K562 (cell line): ENCODE results near the gene CCNK. TPM values are rescaled to one million over a fixed set of nuclear protein-coding genes. Genes with fewer than 3 reads are reported as not detected.

Experiments
- ATAC-seq: fragments of 200-7000 bp; cut with Tn5 transposase; 3 replicates; pipeline ENCODE4 v1.9.1; 2020; ENCODE audit warnings: moderate library complexity
- BruUV-seq: library from RNA; stranded (reverse); fragments of 400-500 nt; replicated peaks from 2 replicates; lab custom pipeline; 2021; lab: Mats Ljungman, UMichigan
- CTCF ChIA-PET: fragments of 300-600 bp; formaldehyde crosslinking; extraction: SDS; loops from one replicate; lab custom pipeline; 2021; ENCODE audit warnings: low intra/inter-chr PET ratio; lab: Yijun Ruan, JAX
- POLR2A ChIA-PET: fragments of 300-600, 350-650 bp; sonication (Branson Sonifier 250); formaldehyde crosslinking; extraction: SDS; loops from one replicate; lab custom pipeline; 2021; ENCODE audit warnings: antibody characterized with exemption, inconsistent platforms; lab: Yijun Ruan, JAX
- DNase-seq, 4 experiments: peaks; one replicate each; pipeline versions ENCODE4 v3.0.0 to v3.0.0-alpha.2; 2011 to 2018; ENCODE audit warnings: low spot score in 3 of 4, mixed read lengths in 3 of 4; ENCODE audit errors: extremely low read depth in 1 of 4
- FAIRE-seq: peaks from 2 replicates; lab custom pipeline; 2011; peaks lifted over from hg19 to GRCh38; lab: Jason Lieb, UNC
- H2AFZ ChIP-seq: 2 replicates; pipeline ENCODE4 v1.6.0; 2011; ENCODE audit warnings: low read depth, low read length, control low read depth, inconsistent platforms
- H3K27ac ChIP-seq: fragments of 200-600 bp; 3 replicates; pipeline ENCODE4 v1.8.0; 2011; ENCODE audit warnings: low read depth, mild to moderate bottlenecking, control low read depth, inconsistent platforms, low read length, moderate library complexity, mixed read lengths; ENCODE audit errors: extremely low read depth
- H3K27me3 ChIP-seq, 2 experiments: fragments of 300-600 bp in 1 of 2; 2 replicates in 1 of 2; 3 replicates in 1 of 2; pipeline versions ENCODE4 v1.6.0 to v1.8.0; 2011; ENCODE audit warnings: inconsistent platforms in 2 of 2, low read length in 2 of 2, mild to moderate bottlenecking in 1 of 2, mixed read lengths in 1 of 2, moderate library complexity in 1 of 2; ENCODE audit not compliant: control insufficient read depth in 2 of 2, insufficient read depth in 2 of 2
- H3K36me3 ChIP-seq: fragments of 300-600 bp; 3 replicates; pipeline ENCODE4 v1.8.0; 2011; ENCODE audit warnings: mild to moderate bottlenecking, low read length, inconsistent platforms; ENCODE audit not compliant: control insufficient read depth, insufficient read depth
- H3K4me1 ChIP-seq, 2 experiments: fragments of 200-600 bp in 1 of 2; replicated peaks in 1 of 2; 2 replicates in 1 of 2; 3 replicates in 1 of 2; pipeline versions ENCODE4 v1.5.1 to v1.8.0; 2011; ENCODE audit warnings: inconsistent platforms in 2 of 2, low read length in 2 of 2, mild to moderate bottlenecking in 1 of 2, mixed read lengths in 1 of 2, moderate library complexity in 1 of 2; ENCODE audit not compliant: control insufficient read depth in 2 of 2, insufficient read depth in 2 of 2
- H3K4me2 ChIP-seq: 2 replicates; pipeline ENCODE4 v1.6.1; 2011; ENCODE audit warnings: low read length, control low read depth, inconsistent platforms, mixed read lengths; ENCODE audit not compliant: insufficient read depth
- H3K4me3 ChIP-seq: fragments of 200-600 bp; sonication (generic), shearing (Covaris generic); 2 replicates; pipeline ENCODE4 v1.5.1; 2016; ENCODE audit warnings: control low read depth, inconsistent platforms
- H3K79me2 ChIP-seq: fragments of 200-600 bp; 3 replicates; pipeline ENCODE4 v1.8.0; 2011; ENCODE audit warnings: low read length, inconsistent platforms; ENCODE audit not compliant: control insufficient read depth, insufficient read depth
- H3K9ac ChIP-seq, 2 experiments: 2 replicates each; pipeline versions ENCODE4 v1.6.0 to v1.6.1; 2011; ENCODE audit warnings: low read depth in 2 of 2, low read length in 2 of 2, control low read depth in 1 of 2, inconsistent platforms in 1 of 2, mild to moderate bottlenecking in 1 of 2, mixed read lengths in 1 of 2; ENCODE audit not compliant: insufficient read depth in 1 of 2
- H3K9me1 ChIP-seq: one replicate; pipeline ENCODE4 v1.6.0; 2011; ENCODE audit warnings: inconsistent platforms, mild to moderate bottlenecking, low read length, moderate library complexity; ENCODE audit not compliant: control insufficient read depth, insufficient read depth
- H3K9me3 ChIP-seq: replicated peaks from 2 replicates; pipeline ENCODE4 v1.5.1; 2011; ENCODE audit warnings: low read depth, low read length, inconsistent platforms; ENCODE audit not compliant: control insufficient read depth, insufficient read depth
- H4K20me1 ChIP-seq: replicated peaks from 2 replicates; pipeline ENCODE4 v1.6.1; 2011; ENCODE audit warnings: low read length, inconsistent platforms, mixed read lengths; ENCODE audit not compliant: control insufficient read depth, insufficient read depth
- BRD4 ChIP-seq: fragments of 200-600 bp; sonication (generic); IDR thresholded peaks from 2 replicates; pipeline ENCODE4 v1.6.1; 2017; ENCODE audit warnings: inconsistent platforms
- CBFB ChIP-seq: sonication (generic); formaldehyde crosslinking; IDR thresholded peaks from 2 replicates; pipeline ENCODE4 v1.4.0; 2020; ENCODE audit warnings: mild to moderate bottlenecking, missing genetic modification reagents
- CEBPB ChIP-seq: fragments of 450-650 bp; IDR thresholded peaks from 2 replicates; pipeline ENCODE4 v1.6.1; 2016; ENCODE audit warnings: missing genetic modification characterization, missing compliant biosample characterization
- HDAC8 ChIP-seq: fragments of 450-650 bp; IDR thresholded peaks from 2 replicates; pipeline ENCODE4 v1.6.1; 2016; ENCODE audit warnings: mild to moderate bottlenecking, missing genetic modification characterization, moderate library complexity, missing compliant biosample characterization
- SREBF2 ChIP-seq: sonication (generic); formaldehyde crosslinking; IDR thresholded peaks from 2 replicates; pipeline ENCODE4 v1.4.0; 2020; ENCODE audit warnings: mild to moderate bottlenecking, missing genetic modification reagents
- ZC3H11A ChIP-seq: IDR thresholded peaks from 2 replicates; pipeline ENCODE4 v1.6.1; 2012; ENCODE audit warnings: low read depth, low read length, improper control_type of control experiment
- ZNF253 ChIP-seq: fragments of 250-450 bp; sonication (Bioruptor Pico); conservative IDR thresholded peaks from 2 replicates; pipeline ENCODE4 v1.6.1; 2021; ENCODE audit warnings: mild to moderate bottlenecking
- WGBS: fragments of 100-300 bp; shearing (Covaris generic); methylation state at CpG from one replicate; pipeline ENCODE4 v1.1.6; 2016; ENCODE audit warnings: low coverage, mixed read lengths; ENCODE audit not compliant: insufficient coverage; ENCODE audit errors: missing lambda C conversion rate; 5-methylcytosine and 5-hydroxymethylcytosine counted together
- in situ Hi-C: fragments of 300-500 bp; cut with MboI; formaldehyde crosslinking; loops from 4 replicates; pipeline ENCODE4 v1.15.0; 2018; ENCODE audit warnings: inconsistent platforms, mixed read lengths
- intact Hi-C: fragments of 100-400 bp; cut with micrococcal nuclease; formaldehyde crosslinking; loops from 2 replicates; pipeline ENCODE4 v1.14.2; 2022
- polyA plus RNA-seq, 8 experiments: library from polyadenylated mRNA; depleted of rRNA in 4 of 8; stranded (reverse) in 5 of 8; unstranded in 3 of 8; fragments of >200 nt; fragmentation: Nextera tagmentation in 2 of 8; fragmentation: Illumina TruSeq in 1 of 8; extraction: Ambion mirVana in 2 of 8; extraction: Trizol in 1 of 8; gene quantifications; 2 replicates each; pipeline versions ENCODE4 v1.2.1 to v1.2.3, GENCODE V29; 2011 to 2014; ENCODE audit warnings: inconsistent platforms in 1 of 8, missing spikeins in 1 of 8
- total RNA-seq, 7 experiments: library from RNA; depleted of rRNA in 6 of 7; stranded (reverse); fragments of >200 nt in 6 of 7; fragmentation: Illumina TruSeq in 2 of 7; extraction: Trizol in 2 of 7; gene quantifications; 2 replicates each; pipeline versions ENCODE4 v1.2.1 to v1.2.3, GENCODE V29; 2011 to 2021; ENCODE audit warnings: low replicate concordance in 1 of 7
- TF ChIP-seq, protein P1 (sequence below): sonication (generic); formaldehyde crosslinking; IDR thresholded peaks from 2 replicates; pipeline ENCODE4 v1.8.0; 2022; ENCODE audit warnings: mild to moderate bottlenecking, missing genetic modification reagents
- TF ChIP-seq, protein P2 (sequence below): IDR thresholded peaks from 2 replicates; pipeline ENCODE4 v1.6.1; 2011; ENCODE audit not compliant: insufficient read length; ENCODE audit errors: extremely low read depth
- TF ChIP-seq, protein P3 (sequence below): fragments of 250-450 bp; sonication (Bioruptor Pico); IDR thresholded peaks from 2 replicates; pipeline ENCODE4 v1.8.0; 2022; ENCODE audit warnings: moderate library complexity, mild to moderate bottlenecking, inconsistent platforms
- TF ChIP-seq, protein P4 (sequence below): fragments of 450-650 bp; IDR thresholded peaks from 2 replicates; pipeline ENCODE4 v1.6.1; 2017; ENCODE audit warnings: antibody characterized with exemption

Gene CCNK
- total and polyA plus RNA-seq, 9 of the 15 experiments (the other 6 are each of a cell fraction or from before 2014, with no cell fraction given) = 5.8 to 84.2 (median 16.4) TPM

DNA sequence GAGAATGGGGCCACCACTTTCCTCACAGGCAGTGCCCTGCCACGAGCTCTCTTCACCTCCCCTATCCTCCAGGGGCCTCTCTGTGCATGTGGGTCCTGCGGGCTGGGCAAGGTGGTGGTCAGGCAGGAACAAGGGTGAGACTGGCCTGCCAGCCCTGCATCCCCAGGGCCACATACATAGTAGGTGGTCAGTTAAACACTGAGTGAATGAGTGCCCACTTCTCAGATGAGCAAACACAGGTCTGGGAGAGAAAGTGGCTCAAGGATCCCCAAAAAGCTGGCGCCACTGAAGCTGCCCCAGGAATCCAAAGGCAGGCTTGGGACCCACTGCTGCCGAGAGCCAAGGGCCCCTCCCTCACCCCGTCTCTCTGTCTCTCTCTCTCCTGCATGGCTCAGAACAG lies 51.1 kb downstream of the CCNK start:
- in situ Hi-C loops (no loop called here), intact Hi-C loops (no loop called here)
- Histone ChIP-seq H2AFZ (no peak overlapping the region), H3K4me2 (no peak overlapping the region), H3K9me3 (no peaks in the 10 kb centered on the region), H4K20me1 (no peaks in the 10 kb centered on the region; the same call in 1 of the 2 replicates), H3K27ac (no peak overlapping the region), H3K9me1 (peaks cover 3% of the 10 kb centered on the region), H3K36me3 (no peaks in the 10 kb centered on the region), H3K9ac (no peak overlapping the region), H3K4me1 (peaks cover 0 to 19% of the 10 kb centered on the region in 2 experiments; a peak in 2 of 5 replicates), H3K79me2 (no peaks in the 10 kb centered on the region), H3K27me3 (no peaks in the 10 kb centered on the region)
- POLR2A ChIA-PET = no interaction called here
- no peak for FAIRE-seq
- DNase-seq = no peak
- BruUV-seq = no TSS peak
- WGBS = 48% methylated on average over 3 of the region's 5 CpGs
- TF ChIP-seq, protein P1, sequence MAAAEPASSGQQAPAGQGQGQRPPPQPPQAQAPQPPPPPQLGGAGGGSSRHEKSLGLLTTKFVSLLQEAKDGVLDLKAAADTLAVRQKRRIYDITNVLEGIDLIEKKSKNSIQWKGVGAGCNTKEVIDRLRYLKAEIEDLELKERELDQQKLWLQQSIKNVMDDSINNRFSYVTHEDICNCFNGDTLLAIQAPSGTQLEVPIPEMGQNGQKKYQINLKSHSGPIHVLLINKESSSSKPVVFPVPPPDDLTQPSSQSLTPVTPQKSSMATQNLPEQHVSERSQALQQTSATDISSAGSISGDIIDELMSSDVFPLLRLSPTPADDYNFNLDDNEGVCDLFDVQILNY (CRISPR knock-in tag) = no peak
- TF ChIP-seq, protein P2, sequence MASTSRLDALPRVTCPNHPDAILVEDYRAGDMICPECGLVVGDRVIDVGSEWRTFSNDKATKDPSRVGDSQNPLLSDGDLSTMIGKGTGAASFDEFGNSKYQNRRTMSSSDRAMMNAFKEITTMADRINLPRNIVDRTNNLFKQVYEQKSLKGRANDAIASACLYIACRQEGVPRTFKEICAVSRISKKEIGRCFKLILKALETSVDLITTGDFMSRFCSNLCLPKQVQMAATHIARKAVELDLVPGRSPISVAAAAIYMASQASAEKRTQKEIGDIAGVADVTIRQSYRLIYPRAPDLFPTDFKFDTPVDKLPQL = no peak
- TF ChIP-seq, all 486 proteins: peak for 0
- no peak overlapping the region for H3K4me3 ChIP-seq
- ATAC-seq = no peak
- CTCF ChIA-PET = no interaction called here

DNA sequence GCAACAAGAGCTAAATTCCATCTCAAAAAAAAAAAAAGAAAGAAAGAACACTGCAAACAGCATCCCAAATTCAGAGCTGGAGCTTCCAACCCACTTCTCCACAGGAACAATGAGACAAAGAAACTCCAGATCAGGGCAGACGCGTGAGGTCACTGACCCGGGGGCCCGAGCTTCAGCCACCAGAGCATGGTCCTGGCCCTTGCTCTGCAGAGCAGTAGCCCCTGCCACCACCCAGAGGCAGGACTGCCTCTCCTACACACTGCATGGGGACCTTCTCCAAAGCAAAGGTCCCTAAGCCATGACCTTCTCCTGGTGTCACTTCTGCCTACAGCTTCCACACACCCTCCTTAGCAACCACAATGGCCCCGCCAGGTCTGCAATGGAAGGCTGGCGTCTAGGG lies 53.1 kb downstream of the CCNK start:
- Histone ChIP-seq H3K9ac (no peak overlapping the region), H3K79me2 (no peaks in the 10 kb centered on the region), H3K9me3 (no peaks in the 10 kb centered on the region), H3K4me3 (no peak overlapping the region), H3K4me1 (peaks cover 0 to 24% of the 10 kb centered on the region in 2 experiments; a peak in 2 of 5 replicates), H3K27me3 (no peaks in the 10 kb centered on the region), H4K20me1 (peaks cover 3% of the 10 kb centered on the region; the same call in 1 of the 2 replicates), H3K27ac (no peak overlapping the region), H3K36me3 (no peaks in the 10 kb centered on the region), H3K4me2 (no peak overlapping the region), H2AFZ (no peak overlapping the region), H3K9me1 (peaks cover 3% of the 10 kb centered on the region)
- in situ Hi-C loops (no loop called here), intact Hi-C loops (no loop called here)
- DNase-seq = no peak
- no peak for ATAC-seq
- ChIA-PET POLR2A (no interaction called here), CTCF (no interaction called here)
- BruUV-seq = no TSS peak
- FAIRE-seq = no peak
- 81% methylated on average over 6 of the region's 6 CpGs for WGBS
- TF ChIP-seq HDAC8 (no peak), CBFB (CRISPR knock-in tag) (no peak), BRD4 (no peak), ZNF253 (no peak), CEBPB (tag) (no peak), SREBF2 (CRISPR knock-in tag) (no peak), ZC3H11A (no peak)
- TF ChIP-seq, protein P3, sequence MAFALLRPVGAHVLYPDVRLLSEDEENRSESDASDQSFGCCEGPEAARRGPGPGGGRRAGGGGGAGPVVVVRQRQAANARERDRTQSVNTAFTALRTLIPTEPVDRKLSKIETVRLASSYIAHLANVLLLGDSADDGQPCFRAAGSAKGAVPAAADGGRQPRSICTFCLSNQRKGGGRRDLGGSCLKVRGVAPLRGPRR (CRISPR knock-in tag) = no peak
- TF ChIP-seq, protein P4, sequence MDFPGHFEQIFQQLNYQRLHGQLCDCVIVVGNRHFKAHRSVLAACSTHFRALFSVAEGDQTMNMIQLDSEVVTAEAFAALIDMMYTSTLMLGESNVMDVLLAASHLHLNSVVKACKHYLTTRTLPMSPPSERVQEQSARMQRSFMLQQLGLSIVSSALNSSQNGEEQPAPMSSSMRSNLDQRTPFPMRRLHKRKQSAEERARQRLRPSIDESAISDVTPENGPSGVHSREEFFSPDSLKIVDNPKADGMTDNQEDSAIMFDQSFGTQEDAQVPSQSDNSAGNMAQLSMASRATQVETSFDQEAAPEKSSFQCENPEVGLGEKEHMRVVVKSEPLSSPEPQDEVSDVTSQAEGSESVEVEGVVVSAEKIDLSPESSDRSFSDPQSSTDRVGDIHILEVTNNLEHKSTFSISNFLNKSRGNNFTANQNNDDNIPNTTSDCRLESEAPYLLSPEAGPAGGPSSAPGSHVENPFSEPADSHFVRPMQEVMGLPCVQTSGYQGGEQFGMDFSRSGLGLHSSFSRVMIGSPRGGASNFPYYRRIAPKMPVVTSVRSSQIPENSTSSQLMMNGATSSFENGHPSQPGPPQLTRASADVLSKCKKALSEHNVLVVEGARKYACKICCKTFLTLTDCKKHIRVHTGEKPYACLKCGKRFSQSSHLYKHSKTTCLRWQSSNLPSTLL = no peak
